ENCODE measurements around the gene XIST.
"Not testable (repeated sequence)": the region's sequence is repeated elsewhere in the genome, so short reads cannot be mapped to it uniquely, and the experiment has no call there.

Gene XIST

DNA sequence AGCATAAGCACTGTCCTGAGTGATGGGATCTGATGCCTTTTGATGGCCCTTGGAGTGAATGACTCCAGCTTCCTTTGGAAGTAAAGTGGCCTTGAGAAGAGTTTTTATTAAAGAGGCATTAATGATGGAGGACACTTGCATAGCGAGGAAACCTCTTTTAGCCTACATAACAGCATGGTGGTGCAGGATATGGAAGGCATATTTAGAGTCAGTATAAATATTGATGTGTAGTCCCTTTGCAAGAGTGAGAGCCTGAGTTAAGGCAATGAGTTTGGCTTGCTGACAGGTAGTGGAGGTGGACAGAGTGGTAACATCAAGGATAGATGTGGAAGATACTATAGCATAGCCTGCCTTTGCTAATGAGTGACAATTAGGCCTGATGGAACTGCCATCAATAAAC lies 48.4 kb downstream of the XIST start:
- DNase-seq (ENCODE audit: low spot score), result not testable (repeated sequence)

DNA sequence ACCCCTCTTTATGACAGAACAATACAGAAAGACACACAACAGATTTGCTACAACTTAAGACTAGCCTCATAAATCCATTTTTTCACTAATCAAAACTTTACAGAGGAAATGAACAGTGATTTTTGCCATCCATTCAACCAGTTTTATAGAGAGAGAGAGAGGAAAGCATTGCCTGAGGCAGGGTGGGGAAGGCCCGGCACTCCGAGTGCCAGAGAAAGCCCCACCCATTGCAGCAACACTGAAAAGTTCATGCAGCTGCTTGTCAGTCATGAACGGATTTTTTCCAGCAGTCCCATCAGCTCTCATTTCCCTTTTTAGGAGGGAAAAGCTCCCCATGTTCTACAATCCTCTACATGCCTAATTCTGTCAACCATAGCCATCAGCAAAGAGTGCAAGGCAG lies 52.6 kb downstream of the XIST start:
- DNase-seq (ENCODE audit: low spot score), result no peak

DNA sequence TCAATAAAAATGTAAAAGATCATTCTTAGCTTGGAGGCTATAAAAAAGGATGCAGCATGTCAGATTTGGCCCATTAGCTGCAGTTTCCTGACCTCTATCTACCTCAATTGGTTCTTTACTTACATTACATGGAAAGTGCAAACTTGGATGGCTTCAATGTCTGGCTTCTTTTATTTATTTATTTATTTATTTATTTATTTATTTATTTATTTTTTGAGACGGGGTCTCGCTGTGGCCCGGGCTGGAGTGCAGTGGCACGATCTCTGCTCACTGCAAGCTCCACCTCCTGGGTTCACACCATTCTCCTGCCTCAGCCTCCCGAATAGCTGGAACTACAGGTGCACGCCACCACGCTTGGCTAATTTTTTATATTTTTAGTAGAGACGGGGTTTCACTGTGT lies 60.0 kb downstream of the XIST start:
- DNase-seq (ENCODE audit: low spot score), result not testable (repeated sequence)

GRCh38 chrX:73785493-73785892 lies 67.0 kb downstream of the XIST start:
- no peak for DNase-seq (ENCODE audit: low spot score)

Data from HuH-7 (cell line).